HepG2 (cell line): ENCODE data around the gene PRICKLE3. TPM values are rescaled to one million over a fixed set of nuclear protein-coding genes. Genes with fewer than 3 reads are reported as not detected.
A peak's percentile ranks its signal among the peaks of the same experiment; 100 is the strongest.

Experiments used
- ATF2 ChIP-seq: sonication (generic); formaldehyde crosslinking; IDR thresholded peaks from 2 replicates; pipeline ENCODE4 v1.4.0; 2020; ENCODE audit warnings: missing genetic modification reagents
- CBX1 ChIP-seq: IDR thresholded peaks from one replicate; pipeline ENCODE4 v1.6.1; 2016; ENCODE audit warnings: antibody characterized with exemption, low read depth
- DNMT1 ChIP-seq: sonication (generic); formaldehyde crosslinking; IDR thresholded peaks from 2 replicates; pipeline ENCODE4 v1.5.1; 2020; ENCODE audit warnings: mild to moderate bottlenecking, missing genetic modification reagents
- E2F2 ChIP-seq: sonication (generic); formaldehyde crosslinking; IDR thresholded peaks from 2 replicates; pipeline ENCODE4 v1.4.0; 2020; ENCODE audit warnings: missing genetic modification reagents, borderline replicate concordance
- HNF1B ChIP-seq: sonication (generic); formaldehyde crosslinking; IDR thresholded peaks from 2 replicates; pipeline ENCODE4 v1.5.1; 2020; ENCODE audit warnings: mild to moderate bottlenecking, moderate library complexity, missing genetic modification reagents
- POLR2A ChIP-seq, 2 experiments: IDR thresholded peaks; 2 replicates each; pipeline ENCODE4 v1.6.1; 2011; ENCODE audit warnings: low read depth in 2 of 2, low read length in 2 of 2, mild to moderate bottlenecking in 1 of 2, moderate library complexity in 1 of 2; ENCODE audit not compliant: insufficient read depth in 1 of 2
- POLR2AphosphoS5 ChIP-seq: IDR thresholded peaks from 2 replicates; pipeline ENCODE4 v1.6.1; 2012; ENCODE audit warnings: low read depth, low read length
- PRPF4 ChIP-seq: fragments of 200-400 bp; formaldehyde crosslinking; IDR thresholded peaks from 2 replicates; pipeline ENCODE4 v1.6.1; 2016; ENCODE audit warnings: low read length, low read depth; ENCODE audit not compliant: poor library complexity, severe bottlenecking
- RELA ChIP-seq: sonication (generic); formaldehyde crosslinking; IDR thresholded peaks from 2 replicates; pipeline ENCODE4 v1.4.0; 2020; ENCODE audit warnings: missing genetic modification reagents
- SNAPC5 ChIP-seq: sonication (generic); formaldehyde crosslinking; IDR thresholded peaks from 2 replicates; pipeline ENCODE4 v1.8.1; 2023; ENCODE audit warnings: mild to moderate bottlenecking, missing genetic modification reagents, borderline replicate concordance
- ZBTB10 ChIP-seq: sonication (generic); formaldehyde crosslinking; IDR thresholded peaks from 2 replicates; pipeline ENCODE4 v1.4.0; 2020; ENCODE audit warnings: missing genetic modification reagents, borderline replicate concordance
- ZBTB49 ChIP-seq: sonication (generic); formaldehyde crosslinking; IDR thresholded peaks from 2 replicates; pipeline ENCODE4 v1.4.0; 2020; ENCODE audit warnings: missing genetic modification reagents, borderline replicate concordance
- ZNF562 ChIP-seq: sonication (generic); formaldehyde crosslinking; IDR thresholded peaks from 2 replicates; pipeline ENCODE4 v1.8.0; 2022; ENCODE audit warnings: missing genetic modification reagents, borderline replicate concordance
- ZNF577 ChIP-seq: sonication (generic); formaldehyde crosslinking; IDR thresholded peaks from 2 replicates; pipeline ENCODE4 v1.4.0; 2020; ENCODE audit warnings: mild to moderate bottlenecking, low read depth, missing genetic modification reagents, borderline replicate concordance
- ZNF691 ChIP-seq: sonication (generic); formaldehyde crosslinking; IDR thresholded peaks from 2 replicates; pipeline ENCODE4 v1.4.0; 2020; ENCODE audit warnings: missing genetic modification reagents, low read depth, mild to moderate bottlenecking, borderline replicate concordance
- ZNF839 ChIP-seq: sonication (generic); formaldehyde crosslinking; IDR thresholded peaks from 2 replicates; pipeline ENCODE4 v1.4.0; 2020; ENCODE audit warnings: missing genetic modification reagents, mild to moderate bottlenecking, borderline replicate concordance
- polyA plus RNA-seq, 8 experiments: library from polyadenylated mRNA; depleted of rRNA in 3 of 8; stranded (reverse) in 7 of 8; unstranded in 1 of 8; fragments of >200 nt; fragmentation: Illumina TruSeq in 4 of 8; extraction: Trizol in 4 of 8; gene quantifications; 2 replicates each; pipeline versions ENCODE4 v1.2.1 to v1.2.3, GENCODE V29; 2011 to 2016; ENCODE audit warnings: low read depth in 4 of 8, missing spikeins in 1 of 8, mixed read lengths in 1 of 8; ENCODE audit not compliant: insufficient read depth in 1 of 8
- total RNA-seq, 5 experiments: library from RNA; depleted of rRNA; stranded (reverse); fragments of >200 nt; fragmentation: Illumina TruSeq; extraction: Trizol; gene quantifications; 2 replicates each; pipeline ENCODE4 v1.2.3, GENCODE V29; 2016; ENCODE audit warnings: low read depth in 1 of 5

Gene PRICKLE3
- total and polyA plus RNA-seq, 2 of the 13 experiments (the other 11 are each of a cell fraction or from before 2014, with no cell fraction given) = 2.6 TPM

GRCh38 chrX:49199906-49200771 lies 14.0 kb upstream of the PRICKLE3 start, which contains the start of gene SYP (continued):
- TF ChIP-seq ATF2 (CRISPR knock-in tag) (peak; percentile 61; the same call in 1 of the 2 replicates), POLR2AphosphoS5 (peak; percentile 82), POLR2A (IDR thresholded peaks at IDR 0.05; ENCODE audit: insufficient read depth in 1 of 2, low read depth in 2 of 2, low read length in 2 of 2) (peak in 1 of 2 experiments; percentile 68; a peak in 2 of 4 replicates), ZNF839 (CRISPR knock-in tag) (no peak), HNF1B (CRISPR knock-in tag) (0 out of 2 replicates have a peak, but pooled peaks have one; percentile 32), CBX1 (peak; percentile 44), ZNF577 (CRISPR knock-in tag) (no peak), RELA (CRISPR knock-in tag) (no peak), ZNF691 (CRISPR knock-in tag) (peak; percentile 77; the same call in 1 of the 2 replicates), SNAPC5 (CRISPR knock-in tag) (no peak), ZNF562 (no peak), ZBTB10 (CRISPR knock-in tag) (no peak), E2F2 (CRISPR knock-in tag) (no peak), ZBTB49 (peak; percentile 25; the same call in 1 of the 2 replicates), PRPF4 (no peak), DNMT1 (CRISPR knock-in tag) (no peak)
